Omental fat pad (tissue), 4 donors: ENCODE data around the gene BLOC1S1. TPM values are rescaled to one million over a fixed set of nuclear protein-coding genes. Genes with fewer than 3 reads are reported as not detected.

Experiments
- ATAC-seq: fragments of 150-250 bp; one replicate; pipeline ENCODE4 v1.9.1; 2016; ENCODE audit warnings: mild to moderate bottlenecking, moderate library complexity; ENCODE audit not compliant: low FRiP score
- DNase-seq: peaks from one replicate; pipeline ENCODE4 v3.0.0-alpha.2; 2019; ENCODE audit warnings: low spot score
- total RNA-seq, 4 donors: library from RNA; depleted of rRNA; stranded (reverse); fragments of >200 nt; gene quantifications; one replicate each; pipeline ENCODE4 v1.1.0, GENCODE V29; 2016
- TF ChIP-seq, protein P1 (sequence below), 3 donors: fragments of 450-650 bp; IDR thresholded peaks; one replicate each; pipeline ENCODE4 v1.5.1; 2016 to 2017; ENCODE audit warnings: antibody characterized with exemption in 3 of 3, mild to moderate bottlenecking in 3 of 3, moderate library complexity in 2 of 3

The BLOC1S1 gene
- total RNA-seq, 4 donors from 2014 or later: 168 to 247 (median 213) TPM

DNA sequence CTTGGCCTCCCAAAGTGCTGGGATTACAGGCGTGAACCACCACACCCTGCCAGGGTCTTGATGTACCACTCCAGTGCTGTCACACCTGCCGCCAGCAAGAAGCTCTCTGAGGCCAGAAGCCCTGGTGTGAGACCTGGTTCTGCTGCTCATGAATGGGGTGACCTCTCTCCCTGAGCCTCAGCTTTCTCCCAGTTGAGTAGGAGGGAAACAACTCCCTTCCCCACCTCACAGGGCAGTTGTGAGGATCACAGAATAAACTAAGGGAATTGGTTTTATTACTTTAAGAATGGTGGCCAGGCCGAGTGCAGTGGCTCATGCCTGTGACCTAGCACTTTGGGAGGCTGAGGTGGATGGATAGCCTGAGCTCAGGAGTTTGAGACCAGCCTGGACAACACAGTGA is 18.7 kb downstream of the BLOC1S1 start:
- TF ChIP-seq, protein P1, sequence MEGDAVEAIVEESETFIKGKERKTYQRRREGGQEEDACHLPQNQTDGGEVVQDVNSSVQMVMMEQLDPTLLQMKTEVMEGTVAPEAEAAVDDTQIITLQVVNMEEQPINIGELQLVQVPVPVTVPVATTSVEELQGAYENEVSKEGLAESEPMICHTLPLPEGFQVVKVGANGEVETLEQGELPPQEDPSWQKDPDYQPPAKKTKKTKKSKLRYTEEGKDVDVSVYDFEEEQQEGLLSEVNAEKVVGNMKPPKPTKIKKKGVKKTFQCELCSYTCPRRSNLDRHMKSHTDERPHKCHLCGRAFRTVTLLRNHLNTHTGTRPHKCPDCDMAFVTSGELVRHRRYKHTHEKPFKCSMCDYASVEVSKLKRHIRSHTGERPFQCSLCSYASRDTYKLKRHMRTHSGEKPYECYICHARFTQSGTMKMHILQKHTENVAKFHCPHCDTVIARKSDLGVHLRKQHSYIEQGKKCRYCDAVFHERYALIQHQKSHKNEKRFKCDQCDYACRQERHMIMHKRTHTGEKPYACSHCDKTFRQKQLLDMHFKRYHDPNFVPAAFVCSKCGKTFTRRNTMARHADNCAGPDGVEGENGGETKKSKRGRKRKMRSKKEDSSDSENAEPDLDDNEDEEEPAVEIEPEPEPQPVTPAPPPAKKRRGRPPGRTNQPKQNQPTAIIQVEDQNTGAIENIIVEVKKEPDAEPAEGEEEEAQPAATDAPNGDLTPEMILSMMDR (IDR thresholded peaks at IDR 0.05): no peak
- ATAC-seq (no peak), DNase-seq (no peak)

DNA sequence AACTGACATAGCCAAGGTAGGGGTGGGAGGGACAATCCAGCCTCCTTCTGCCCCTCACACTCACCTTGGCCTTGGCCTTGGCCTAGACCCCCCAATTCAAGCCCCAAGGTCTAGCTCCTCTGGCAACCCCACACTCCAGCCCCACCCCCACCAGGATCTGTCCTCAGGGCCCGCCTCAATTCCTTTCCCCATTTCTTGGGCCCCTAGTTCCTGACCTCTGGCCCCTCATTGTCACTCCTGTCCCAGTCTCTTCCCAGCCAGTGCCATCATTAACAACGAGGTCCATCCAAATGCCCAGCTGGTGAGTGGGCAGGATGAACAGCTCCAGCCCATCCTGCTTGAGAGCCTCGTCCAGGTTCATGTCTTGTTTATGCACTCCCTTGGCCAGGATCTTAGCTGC is 20.2 kb downstream of the BLOC1S1 start:
- DNase-seq: no peak

DNA sequence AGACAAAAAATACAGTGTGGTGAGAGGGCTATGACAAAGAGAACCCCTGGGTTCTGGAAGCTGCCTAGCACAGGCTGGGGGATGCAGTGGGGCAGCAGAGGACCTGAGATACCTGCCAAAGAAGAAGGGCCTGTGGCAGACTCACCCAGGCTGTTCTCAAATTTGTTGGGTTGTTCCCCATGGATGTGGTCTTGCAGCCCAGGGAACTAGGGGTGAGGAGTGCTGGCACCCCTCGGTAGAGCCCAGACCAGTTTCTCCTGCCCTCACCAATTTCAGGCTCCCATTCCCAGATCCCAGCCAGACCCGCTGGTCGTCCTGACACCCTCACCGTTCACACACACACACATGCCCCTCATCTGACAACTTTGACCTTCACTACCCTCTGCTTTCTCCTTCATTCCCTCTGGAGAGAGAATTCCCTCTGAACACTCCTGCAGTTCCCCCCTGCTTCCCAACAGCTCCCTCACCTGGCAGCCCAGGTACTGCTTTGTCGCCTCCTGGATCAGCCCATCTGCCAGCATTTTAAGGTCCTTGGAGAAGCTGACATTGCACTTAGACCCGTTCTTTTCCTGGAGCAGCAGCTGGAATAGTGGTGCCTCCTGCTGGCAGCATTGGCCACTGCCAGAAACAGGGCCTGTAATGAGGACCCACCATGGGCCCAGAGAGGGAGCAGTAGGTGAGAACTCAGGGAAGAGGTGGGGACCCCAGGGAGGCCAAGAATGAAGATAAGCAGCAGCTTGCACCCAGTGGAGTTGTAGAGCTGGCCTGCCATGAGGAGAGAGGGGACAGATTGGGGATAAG is 21.1 kb downstream of the BLOC1S1 start:
- ATAC-seq (no peak), DNase-seq (peak; percentile 54)
- TF ChIP-seq, protein P1 (IDR thresholded peaks at IDR 0.05): peak in 1 of 3 donors; percentile 8

More for the DNA sequence above, 20.2 kb downstream of the BLOC1S1 start:
- TF ChIP-seq, protein P1 (IDR thresholded peaks at IDR 0.05): no peak
- no peak for ATAC-seq

DNA sequence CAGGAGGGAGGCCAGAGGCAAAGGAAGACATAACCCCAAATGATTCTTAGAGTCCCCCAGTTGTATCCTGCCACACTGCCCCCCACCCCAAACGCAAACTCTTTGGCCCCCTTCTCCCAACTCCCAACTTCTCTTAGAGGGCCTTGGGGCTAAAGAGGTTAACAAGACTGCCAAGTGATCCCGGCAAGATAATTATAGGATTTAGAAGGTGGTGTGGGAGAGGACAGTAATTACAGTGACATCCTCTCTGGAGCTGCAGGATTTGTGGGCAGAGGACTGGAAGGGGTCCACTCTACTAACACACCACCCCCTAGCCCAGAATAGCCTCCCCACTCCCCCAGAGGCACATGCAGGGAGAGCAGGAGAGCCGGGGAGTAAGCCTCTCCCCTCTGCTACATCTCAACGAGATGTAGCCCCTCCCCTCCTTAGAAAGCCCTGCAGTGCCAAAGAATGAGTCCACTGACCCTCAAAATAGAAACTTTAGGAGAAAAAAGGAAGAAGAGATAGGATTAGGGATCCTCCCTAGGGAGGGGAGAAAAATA is 21.8 kb downstream of the BLOC1S1 start:
- ATAC-seq (peak; percentile 10), DNase-seq (no peak)
- TF ChIP-seq, protein P1 (IDR thresholded peaks at IDR 0.05): no peak

DNA sequence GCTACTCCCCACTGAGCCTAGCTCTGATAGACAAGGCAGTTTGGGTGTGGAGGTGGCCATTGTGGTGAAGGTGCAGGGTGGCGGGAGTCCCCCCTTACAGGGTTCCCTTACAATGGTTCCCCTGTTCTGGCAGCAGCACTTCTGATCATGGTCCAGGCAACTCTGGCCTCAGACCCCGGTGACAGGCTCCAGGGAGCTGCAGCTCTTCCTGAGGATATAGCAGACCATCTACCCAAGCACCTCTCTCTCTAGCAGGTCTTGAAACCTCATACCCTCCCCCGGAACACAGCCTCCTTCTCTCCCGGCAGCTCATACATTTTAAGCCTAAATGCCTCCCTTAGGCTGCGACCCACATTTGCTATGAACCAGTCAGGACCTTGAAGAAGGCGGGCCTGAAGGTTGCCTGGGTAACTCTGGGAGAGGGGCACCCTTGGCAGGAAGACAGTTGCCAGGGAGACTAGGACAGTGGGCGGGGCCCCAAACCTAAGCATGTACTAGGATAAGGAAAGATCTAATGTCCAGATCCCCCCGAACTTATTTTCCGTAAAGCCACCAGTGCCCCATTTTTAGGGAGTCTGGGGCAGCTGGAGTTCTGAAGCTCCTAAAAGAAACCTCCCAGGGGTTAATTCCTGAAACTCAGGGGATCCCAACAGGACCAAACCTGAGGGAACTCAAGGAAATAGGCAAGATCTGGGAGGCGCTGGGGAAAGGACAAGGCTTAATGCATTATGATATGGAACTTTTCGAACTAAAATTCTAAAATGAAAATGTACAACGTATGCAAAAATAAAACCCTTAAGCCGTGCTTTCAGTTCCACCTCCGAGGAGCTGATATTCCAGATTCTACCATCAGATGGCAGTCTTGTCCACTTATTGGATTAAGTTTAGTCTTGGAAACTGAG is 22.5 kb downstream of the BLOC1S1 start:
- peak; percentile 61 for ATAC-seq
- no peak for DNase-seq
- TF ChIP-seq, protein P1 (IDR thresholded peaks at IDR 0.05): peak in 2 of 3 donors; percentile 41 to 73

DNA sequence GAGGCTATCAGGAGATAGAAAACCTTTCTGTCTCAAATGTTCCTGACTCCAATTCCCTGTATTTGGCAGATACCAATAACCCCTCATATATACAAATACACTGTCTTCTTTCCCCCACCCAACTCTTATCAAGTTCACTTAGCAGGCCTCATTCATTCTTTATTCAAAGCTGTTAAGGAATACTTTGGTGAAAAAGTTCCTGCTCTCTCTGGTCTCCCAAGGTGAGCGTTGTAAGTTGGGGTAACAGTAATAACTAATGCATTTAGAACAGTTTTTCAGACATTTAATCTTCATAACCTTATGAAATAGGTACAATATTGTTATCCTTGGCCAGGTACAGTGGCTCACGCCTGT is 23.2 kb downstream of the BLOC1S1 start:
- no peak for DNase-seq
- ATAC-seq: no peak
- TF ChIP-seq, protein P1 (IDR thresholded peaks at IDR 0.05): no peak
